ENCODE data around the gene ARHGAP10. TPM values are rescaled to one million over a fixed set of nuclear protein-coding genes. Genes with fewer than 3 reads are reported as not detected.

ARHGAP10 gene
- total and polyA plus RNA-seq, 2 donors (not counting 1 experiment from before 2014, with no cell fraction given) = 0.10 to 0.34 TPM

GRCh38 chr4:147964266-147964880, 232.5 kb downstream of the ARHGAP10 start:
- Histone ChIP-seq H3K4me3 (ENCODE audit: control extremely low read depth in 1 of 5, extremely low read depth in 1 of 5, insufficient read depth in 1 of 5, low read depth in 2 of 5, low read length in 4 of 5) (no peak overlapping the region), H3K27me3 (replicated peaks in 1 of 4; ENCODE audit: control extremely low read depth in 1 of 4, control insufficient read depth in 3 of 4, insufficient read depth in 4 of 4, low read length in 3 of 4) (no peaks in the 10 kb centered on the region), H3K79me2 (ENCODE audit: control insufficient read depth, insufficient read depth, low read length) (no peaks in the 10 kb centered on the region), H4K20me1 (ENCODE audit: control insufficient read depth, insufficient read depth, low read length, poor library complexity, severe bottlenecking) (no peaks in the 10 kb centered on the region), H3K4me2 (replicated peaks; ENCODE audit: low read depth, low read length, poor library complexity, severe bottlenecking) (no peak overlapping the region), H3K27ac (ENCODE audit: low read length in 2 of 2) (no peak overlapping the region), H3K9me3 (ENCODE audit: control extremely low read depth in 1 of 3, control insufficient read depth in 2 of 3, insufficient read depth in 1 of 3, low read length in 2 of 3) (no peaks in the 10 kb centered on the region), H3K4me1 (ENCODE audit: control insufficient read depth in 2 of 2, insufficient read depth in 2 of 2, low read length in 2 of 2) (no peaks in the 10 kb centered on the region), H2AFZ (ENCODE audit: insufficient read depth, low read depth, low read length, poor library complexity, severe bottlenecking) (no peak overlapping the region), H3K9ac (ENCODE audit: low read length) (no peak overlapping the region), H3K36me3 (replicated peaks in 1 of 2; ENCODE audit: control extremely low read depth in 1 of 2, control insufficient read depth in 1 of 2, extremely low read depth in 1 of 2, insufficient read depth in 2 of 2, low read length in 1 of 2) (no peaks in the 10 kb centered on the region)
- WGBS (ENCODE audit: insufficient coverage) = 89% methylated on average over 11 of the region's 14 CpGs
- Mint-ChIP-seq H3K27ac (no peak overlapping the region), H3K27me3 (no peaks in the 10 kb centered on the region), H3K4me3 (no peak overlapping the region), H3K4me1 (no peaks in the 10 kb centered on the region), H3K9me3 (ENCODE audit: insufficient read depth) (no peaks in the 10 kb centered on the region)
- TF ChIP-seq CTCF (IDR thresholded peaks at IDR 0.05) (no peak), EZH2 (IDR thresholded peaks at IDR 0.05; ENCODE audit: borderline replicate concordance, insufficient read depth, low read depth, low read length, poor library complexity, severe bottlenecking) (no peak)
- POLR2A ChIA-PET = no interaction called here
- intact Hi-C loops (cut with micrococcal nuclease) = no loop called here
- CTCF ChIA-PET = interaction anchor here (1.5 kb wide), 1 partner anchor 98 kb away, joined by 3 read pairs; no protein-coding TSS in a partner anchor
- DNase-seq (no peak), ATAC-seq (ENCODE audit: low read depth) (no peak)

- Mint-ChIP-seq H3K4me3 (no peak overlapping the region), H3K4me1 (no peaks in the 10 kb centered on the region), H3K27ac (no peak overlapping the region), H3K9me3 (ENCODE audit: insufficient read depth) (no peaks in the 10 kb centered on the region), H3K27me3 (no peaks in the 10 kb centered on the region)
- no peak overlapping the region for H3K9ac ChIP-seq (ENCODE audit: low read length)
- ChIA-PET POLR2A (no interaction called here), CTCF (interaction anchor here (1.5 kb wide), 1 partner anchor 98 kb away, joined by 3 read pairs; no protein-coding TSS in a partner anchor)
- no peaks in the 10 kb centered on the region for H4K20me1 ChIP-seq (ENCODE audit: control insufficient read depth, insufficient read depth, low read length, poor library complexity, severe bottlenecking)
- H3K36me3 ChIP-seq (replicated peaks in 1 of 2; ENCODE audit: control extremely low read depth in 1 of 2, control insufficient read depth in 1 of 2, extremely low read depth in 1 of 2, insufficient read depth in 2 of 2, low read length in 1 of 2) = no peaks in the 10 kb centered on the region
- H3K27me3 ChIP-seq (replicated peaks in 1 of 4; ENCODE audit: control extremely low read depth in 1 of 4, control insufficient read depth in 3 of 4, insufficient read depth in 4 of 4, low read length in 3 of 4) = no peaks in the 10 kb centered on the region
- H3K9me3 ChIP-seq (ENCODE audit: control extremely low read depth in 1 of 3, control insufficient read depth in 2 of 3, insufficient read depth in 1 of 3, low read length in 2 of 3) = no peaks in the 10 kb centered on the region
- no peak overlapping the region for H3K4me3 ChIP-seq (ENCODE audit: control extremely low read depth in 1 of 5, extremely low read depth in 1 of 5, insufficient read depth in 1 of 5, low read depth in 2 of 5, low read length in 4 of 5)
- DNase-seq (no peak), ATAC-seq (ENCODE audit: low read depth) (no peak)
- H3K4me1 ChIP-seq (ENCODE audit: control insufficient read depth in 2 of 2, insufficient read depth in 2 of 2, low read length in 2 of 2) = no peaks in the 10 kb centered on the region
- 100% methylated on average over 1 of the region's 3 CpGs for WGBS (ENCODE audit: insufficient coverage)
- H3K4me2 ChIP-seq (replicated peaks; ENCODE audit: low read depth, low read length, poor library complexity, severe bottlenecking) = no peak overlapping the region
- H3K79me2 ChIP-seq (ENCODE audit: control insufficient read depth, insufficient read depth, low read length) = no peaks in the 10 kb centered on the region
- TF ChIP-seq EZH2 (IDR thresholded peaks at IDR 0.05; ENCODE audit: borderline replicate concordance, insufficient read depth, low read depth, low read length, poor library complexity, severe bottlenecking) = no peak
- TF ChIP-seq CTCF (IDR thresholded peaks at IDR 0.05) = no peak
- no peak overlapping the region for H2AFZ ChIP-seq (ENCODE audit: insufficient read depth, low read depth, low read length, poor library complexity, severe bottlenecking)
- no peak overlapping the region for H3K27ac ChIP-seq (ENCODE audit: low read length in 2 of 2)
- intact Hi-C loops (cut with micrococcal nuclease) = no loop called here
Observed at GRCh38 chr4:147965056-147965455, 233.2 kb downstream of the ARHGAP10 start.

Measured in B cell (primary cell).